DND-41 (cell line): ENCODE measurements around the gene LMAN2.

Experiments
- ATAC-seq: fragments of 200-7000 bp; cut with Tn5 transposase; 3 replicates; pipeline ENCODE4 v1.9.1; 2021; ENCODE audit warnings: low read depth; ENCODE audit not compliant: insufficient read depth
- DNase-seq: peaks from one replicate; pipeline ENCODE4 v3.0.0-alpha.2; 2020
- H2AFZ ChIP-seq: 2 replicates; pipeline ENCODE4 v1.6.0; 2012; ENCODE audit warnings: low read depth, low read length
- H3K27ac ChIP-seq: 2 replicates; pipeline ENCODE4 v1.5.1; 2012; ENCODE audit warnings: low read length, inconsistent platforms
- H3K27me3 ChIP-seq: fragments of 200-600 bp; sonication (generic); 2 replicates; pipeline ENCODE4 v1.6.0; 2012; ENCODE audit warnings: low read length, mild to moderate bottlenecking, inconsistent platforms; ENCODE audit not compliant: insufficient read depth, poor library complexity
- H3K36me3 ChIP-seq: 2 replicates; pipeline ENCODE4 v1.5.1; 2012; ENCODE audit warnings: low read length, inconsistent platforms; ENCODE audit not compliant: insufficient read depth
- H3K4me1 ChIP-seq: 2 replicates; pipeline ENCODE4 v1.5.1; 2012; ENCODE audit warnings: mild to moderate bottlenecking, low read length; ENCODE audit not compliant: insufficient read depth
- H3K4me2 ChIP-seq: 2 replicates; pipeline ENCODE4 v1.6.0; 2012; ENCODE audit warnings: mild to moderate bottlenecking, moderate library complexity, low read length, inconsistent platforms; ENCODE audit not compliant: insufficient read depth
- H3K4me3 ChIP-seq, 2 experiments: fragments of 200-600 bp in 1 of 2; shearing (Covaris generic) in 1 of 2; 2 replicates each; pipeline ENCODE4 v1.5.1; 2012 to 2016; ENCODE audit warnings: inconsistent platforms in 2 of 2, low read length in 2 of 2, mild to moderate bottlenecking in 2 of 2, low read depth in 1 of 2, moderate library complexity in 1 of 2
- H3K79me2 ChIP-seq: 2 replicates; pipeline ENCODE4 v1.6.0; 2012; ENCODE audit warnings: low read length, inconsistent platforms; ENCODE audit not compliant: insufficient read depth
- H3K9ac ChIP-seq: 2 replicates; pipeline ENCODE4 v1.6.0; 2012; ENCODE audit warnings: low read depth, mild to moderate bottlenecking, inconsistent platforms, low read length, moderate library complexity
- H3K9me3 ChIP-seq: 2 replicates; pipeline ENCODE4 v1.5.1; 2012; ENCODE audit warnings: low read length, moderate library complexity, mild to moderate bottlenecking, inconsistent platforms; ENCODE audit not compliant: insufficient read depth, severe bottlenecking
- H4K20me1 ChIP-seq: 2 replicates; pipeline ENCODE4 v1.6.0; 2012; ENCODE audit warnings: low read length; ENCODE audit not compliant: insufficient read depth
- EZH2 ChIP-seq: IDR thresholded peaks from 3 replicates; pipeline ENCODE4 v1.6.1; 2012; ENCODE audit warnings: borderline replicate concordance, low read depth, mild to moderate bottlenecking, moderate library complexity, low read length, inconsistent platforms; ENCODE audit not compliant: severe bottlenecking
- TF ChIP-seq, protein P1 (sequence below): IDR thresholded peaks from 2 replicates; pipeline ENCODE4 v1.5.1; 2012; ENCODE audit warnings: borderline replicate concordance, low read length, moderate library complexity, mild to moderate bottlenecking; ENCODE audit not compliant: poor library complexity, severe bottlenecking; ENCODE audit errors: extremely low read depth

Gene LMAN2

DNA sequence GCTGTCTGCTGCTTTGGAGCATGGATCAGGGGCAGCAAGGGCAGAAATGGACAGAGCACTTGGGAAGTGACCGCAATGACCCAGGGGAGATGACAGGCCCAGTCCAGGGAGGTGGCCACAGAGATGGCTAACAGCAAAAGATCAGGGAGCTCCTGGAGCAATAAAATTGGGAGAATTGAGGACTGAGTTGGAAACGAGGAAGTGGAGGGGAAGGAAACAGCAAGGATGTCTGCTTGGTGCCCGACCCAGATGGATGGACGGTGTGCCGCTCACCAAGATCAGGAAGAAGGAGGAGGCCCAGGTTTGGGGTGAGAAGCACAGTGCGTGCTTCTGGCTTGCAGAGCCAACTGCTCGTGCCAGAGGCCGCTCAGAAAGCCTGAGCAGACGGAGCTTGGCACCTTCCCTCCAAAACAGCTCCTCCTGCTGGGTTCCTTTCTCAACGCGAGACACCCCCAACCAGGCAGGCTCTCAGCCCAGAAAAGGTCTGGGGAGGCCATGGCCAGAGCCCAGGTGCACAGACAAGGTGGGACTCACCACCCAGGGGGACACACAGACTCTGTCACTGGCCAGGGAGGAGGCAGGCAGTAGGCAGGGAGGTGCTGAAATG is 31.1 kb upstream of the LMAN2 start:
- H3K4me3 ChIP-seq = no peak overlapping the region
- H3K79me2 ChIP-seq = no peaks in the 10 kb centered on the region
- no peaks in the 10 kb centered on the region for H4K20me1 ChIP-seq
- no peaks in the 10 kb centered on the region for H3K9me3 ChIP-seq
- H2AFZ ChIP-seq = no peak overlapping the region
- peak; percentile 58 for ATAC-seq
- no peak overlapping the region for H3K4me2 ChIP-seq
- no peak overlapping the region for H3K9ac ChIP-seq
- no peak overlapping the region for H3K27ac ChIP-seq
- peak; percentile 25 for DNase-seq
- H3K4me1 ChIP-seq = no peaks in the 10 kb centered on the region
- H3K27me3 ChIP-seq = no peaks in the 10 kb centered on the region
- H3K36me3 ChIP-seq = no peaks in the 10 kb centered on the region
- no peak for TF ChIP-seq EZH2
- TF ChIP-seq, protein P1, sequence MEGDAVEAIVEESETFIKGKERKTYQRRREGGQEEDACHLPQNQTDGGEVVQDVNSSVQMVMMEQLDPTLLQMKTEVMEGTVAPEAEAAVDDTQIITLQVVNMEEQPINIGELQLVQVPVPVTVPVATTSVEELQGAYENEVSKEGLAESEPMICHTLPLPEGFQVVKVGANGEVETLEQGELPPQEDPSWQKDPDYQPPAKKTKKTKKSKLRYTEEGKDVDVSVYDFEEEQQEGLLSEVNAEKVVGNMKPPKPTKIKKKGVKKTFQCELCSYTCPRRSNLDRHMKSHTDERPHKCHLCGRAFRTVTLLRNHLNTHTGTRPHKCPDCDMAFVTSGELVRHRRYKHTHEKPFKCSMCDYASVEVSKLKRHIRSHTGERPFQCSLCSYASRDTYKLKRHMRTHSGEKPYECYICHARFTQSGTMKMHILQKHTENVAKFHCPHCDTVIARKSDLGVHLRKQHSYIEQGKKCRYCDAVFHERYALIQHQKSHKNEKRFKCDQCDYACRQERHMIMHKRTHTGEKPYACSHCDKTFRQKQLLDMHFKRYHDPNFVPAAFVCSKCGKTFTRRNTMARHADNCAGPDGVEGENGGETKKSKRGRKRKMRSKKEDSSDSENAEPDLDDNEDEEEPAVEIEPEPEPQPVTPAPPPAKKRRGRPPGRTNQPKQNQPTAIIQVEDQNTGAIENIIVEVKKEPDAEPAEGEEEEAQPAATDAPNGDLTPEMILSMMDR = peak; percentile 58

DNA sequence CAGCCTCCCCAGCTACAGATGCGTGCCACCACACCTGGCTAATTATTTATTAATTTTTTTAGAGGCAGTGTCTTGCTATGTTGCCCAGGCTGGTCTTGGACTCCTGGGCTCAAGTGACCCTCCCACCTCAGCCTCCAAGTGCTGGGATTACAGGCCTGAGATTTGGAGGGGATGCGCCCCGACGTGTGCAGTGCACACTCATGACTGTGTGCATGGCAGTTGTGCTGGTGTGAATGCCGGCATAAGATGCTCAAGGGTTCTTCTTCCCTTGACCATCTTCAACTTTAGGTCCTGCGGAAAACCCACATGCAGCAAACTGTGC is 29.3 kb upstream of the LMAN2 start:
- ATAC-seq (no peak), DNase-seq (no peak)
- Histone ChIP-seq H4K20me1 (no peaks in the 10 kb centered on the region), H3K4me1 (no peaks in the 10 kb centered on the region), H3K27ac (no peak overlapping the region), H2AFZ (no peak overlapping the region), H3K4me2 (no peak overlapping the region), H3K79me2 (no peaks in the 10 kb centered on the region), H3K4me3 (no peak overlapping the region), H3K27me3 (no peaks in the 10 kb centered on the region), H3K36me3 (no peaks in the 10 kb centered on the region), H3K9me3 (no peaks in the 10 kb centered on the region), H3K9ac (no peak overlapping the region)
- no peak for TF ChIP-seq EZH2
- TF ChIP-seq, protein P1 = no peak

DNA sequence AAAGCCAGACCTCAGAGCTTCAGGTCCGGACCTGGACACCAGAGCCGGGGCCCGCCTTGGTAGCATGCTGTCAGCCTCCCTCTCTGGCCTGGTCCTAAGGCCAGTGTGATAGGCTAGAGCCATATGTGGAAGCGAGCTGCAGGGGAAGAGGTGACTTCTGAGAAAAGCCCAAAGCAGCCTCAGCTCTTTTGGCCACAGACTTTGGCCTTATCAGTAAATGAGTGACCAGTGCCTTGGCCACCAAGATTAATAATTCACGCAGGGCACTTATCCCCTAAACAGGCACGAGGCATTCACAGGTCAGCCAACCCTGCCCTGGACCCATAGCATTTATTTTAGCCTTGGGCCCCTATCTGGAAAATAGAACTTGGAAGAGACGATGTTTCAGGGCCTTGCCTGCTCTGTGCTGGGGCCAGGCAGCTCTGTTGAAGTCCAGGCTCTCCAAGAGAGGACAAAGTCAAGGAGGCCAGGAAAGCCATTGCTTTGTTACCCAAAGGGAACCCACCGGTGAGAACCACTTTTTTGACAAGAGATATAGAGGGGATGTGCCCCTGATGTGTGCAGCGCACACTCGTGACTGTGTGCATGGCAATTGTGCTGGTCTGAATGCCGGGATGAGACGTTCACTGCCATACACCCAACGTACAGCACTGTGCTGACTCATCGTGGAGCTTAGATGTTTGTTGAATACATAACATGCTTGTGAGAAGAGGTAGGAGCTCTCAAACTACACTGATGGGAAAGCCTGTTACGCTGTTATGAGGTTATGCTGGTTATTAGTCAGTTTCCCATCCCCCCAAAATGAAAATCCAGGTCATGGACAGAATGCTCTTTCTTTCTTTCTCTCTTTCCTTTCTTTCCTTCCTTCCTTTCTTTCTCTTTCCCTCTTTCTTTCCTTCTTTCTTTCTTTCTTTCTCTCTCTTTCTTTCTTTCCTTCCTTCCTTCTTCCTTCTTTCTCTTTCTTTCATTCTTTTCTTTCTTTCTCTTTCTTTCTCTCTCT is 27.7 kb upstream of the LMAN2 start:
- DNase-seq (no peak), ATAC-seq (0 out of 3 replicates have a peak, but pooled peaks have one; percentile 41)
- Histone ChIP-seq H3K36me3 (no peaks in the 10 kb centered on the region), H3K27ac (no peak overlapping the region), H3K4me1 (no peaks in the 10 kb centered on the region), H2AFZ (no peak overlapping the region), H3K27me3 (no peaks in the 10 kb centered on the region), H3K9me3 (no peaks in the 10 kb centered on the region), H4K20me1 (no peaks in the 10 kb centered on the region), H3K4me3 (no peak overlapping the region), H3K9ac (no peak overlapping the region), H3K79me2 (no peaks in the 10 kb centered on the region), H3K4me2 (no peak overlapping the region)
- no peak for TF ChIP-seq EZH2
- TF ChIP-seq, protein P1 = no peak
